UCSD-AML1 (cell line): ENCODE data around the gene OST4.
"Not testable (repeated sequence)": the region's sequence is repeated elsewhere in the genome, so short reads cannot be mapped to it uniquely, and the experiment has no call there.

Experiments used
- DNase-seq: peaks from one replicate; lab custom pipeline; 2025; ENCODE audit not compliant: unreplicated experiment; lab: John Stamatoyannopoulos, UW

OST4 gene

DNA sequence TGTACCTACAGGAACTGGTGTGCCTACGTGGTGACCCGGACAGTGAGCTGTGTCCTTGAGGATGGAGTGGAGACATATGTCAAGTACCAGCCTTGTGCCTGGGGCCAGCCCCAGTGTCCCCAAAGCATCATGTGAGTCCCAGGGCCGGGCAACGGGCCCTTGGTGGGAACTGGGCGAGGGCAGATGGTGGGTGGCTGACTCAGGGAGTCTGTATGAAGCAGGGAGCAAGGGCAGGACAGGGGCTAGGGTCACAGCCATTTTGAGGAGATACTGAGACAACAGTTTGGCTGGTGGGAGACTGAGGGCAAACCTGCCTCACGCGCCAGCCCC, 8.7 kb upstream of the OST4 start:
- no peak for DNase-seq

- DNase-seq = peak; percentile 36
These were observed 8.0 kb upstream of the OST4 start for GRCh38 chr2:27079233-27080139.

- DNase-seq = peak; percentile 47
These were observed 7.1 kb upstream of the OST4 start, which contains the start of gene EMILIN1 for GRCh38 chr2:27078267-27079194. EMILIN1 (plus strand) TSS chr2:27078615; CDS start chr2:27079066, 451 bp downstream.

GRCh38 chr2:27077231-27077630, 5.8 kb upstream of the OST4 start:
- DNase-seq = no peak

DNA sequence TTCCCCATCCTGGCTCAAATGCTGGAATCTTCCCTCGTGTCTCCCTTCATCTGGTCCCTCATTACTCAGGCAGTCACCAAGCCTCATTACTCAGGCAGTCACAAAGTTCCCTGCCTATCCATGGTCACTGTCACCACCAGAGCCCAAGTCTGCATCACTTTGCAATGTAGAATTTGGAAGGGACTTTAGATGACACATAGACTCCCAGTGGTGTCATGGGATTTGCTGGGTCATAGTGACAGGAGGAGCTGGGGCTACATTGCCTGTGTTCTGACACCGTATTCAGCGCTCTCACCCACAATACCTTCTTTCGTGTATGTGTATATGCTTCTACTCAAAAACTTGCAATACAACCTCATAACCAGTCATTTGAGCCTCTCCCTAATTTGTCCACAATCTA, 4.9 kb upstream of the OST4 start:
- DNase-seq = no peak

GRCh38 chr2:27075566-27075871, 4.1 kb upstream of the OST4 start:
- not testable (repeated sequence) for DNase-seq

- DNase-seq = peak; percentile 73
These were observed 3.5 kb upstream of the OST4 start for GRCh38 chr2:27074738-27075565.

DNA sequence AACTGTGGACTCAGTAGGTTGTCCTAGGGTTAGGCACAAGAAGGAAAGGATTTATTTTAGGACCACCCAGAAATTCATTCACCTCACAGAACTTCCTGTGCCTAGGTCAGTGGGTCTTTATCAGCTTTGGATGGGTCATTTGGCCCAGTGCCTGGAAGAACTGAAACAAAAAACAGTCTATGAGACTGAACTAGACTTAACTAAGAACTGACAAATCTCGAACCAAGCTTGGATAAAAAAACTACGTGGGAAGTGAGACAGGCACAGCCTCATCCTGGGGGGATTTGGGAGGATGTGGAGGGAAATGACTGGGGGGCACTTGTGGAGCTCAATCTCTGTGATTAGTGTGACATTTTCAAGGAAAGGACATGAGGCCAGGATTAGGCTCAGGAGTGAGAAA, 2.3 kb upstream of the OST4 start:
- no peak for DNase-seq

DNA sequence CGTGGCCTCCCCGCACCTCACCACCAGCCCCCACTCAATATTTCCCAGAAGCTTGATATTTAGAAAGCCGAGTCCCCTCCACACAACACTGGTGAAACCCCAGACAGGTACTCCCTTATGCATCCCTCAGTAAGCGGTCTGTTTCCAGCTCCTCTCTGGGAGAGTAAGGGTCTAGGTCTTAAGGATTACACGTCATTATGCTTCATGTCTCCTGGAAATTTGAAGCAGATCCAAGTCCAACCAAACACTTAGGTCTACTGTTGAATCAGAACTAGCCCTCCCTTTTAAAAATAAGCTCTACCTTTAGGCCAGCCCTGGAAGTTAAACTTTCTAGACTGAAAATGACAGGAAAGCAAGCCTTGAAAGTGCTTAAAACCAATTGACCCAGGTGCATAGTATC, 1.5 kb upstream of the OST4 start:
- DNase-seq = no peak

GRCh38 chr2:27071990-27072830, 756 bp upstream of the OST4 start:
- peak; percentile 73 for DNase-seq

GRCh38 chr2:27070653-27071276, 689 bp downstream of the OST4 start:
- DNase-seq = no peak

DNA sequence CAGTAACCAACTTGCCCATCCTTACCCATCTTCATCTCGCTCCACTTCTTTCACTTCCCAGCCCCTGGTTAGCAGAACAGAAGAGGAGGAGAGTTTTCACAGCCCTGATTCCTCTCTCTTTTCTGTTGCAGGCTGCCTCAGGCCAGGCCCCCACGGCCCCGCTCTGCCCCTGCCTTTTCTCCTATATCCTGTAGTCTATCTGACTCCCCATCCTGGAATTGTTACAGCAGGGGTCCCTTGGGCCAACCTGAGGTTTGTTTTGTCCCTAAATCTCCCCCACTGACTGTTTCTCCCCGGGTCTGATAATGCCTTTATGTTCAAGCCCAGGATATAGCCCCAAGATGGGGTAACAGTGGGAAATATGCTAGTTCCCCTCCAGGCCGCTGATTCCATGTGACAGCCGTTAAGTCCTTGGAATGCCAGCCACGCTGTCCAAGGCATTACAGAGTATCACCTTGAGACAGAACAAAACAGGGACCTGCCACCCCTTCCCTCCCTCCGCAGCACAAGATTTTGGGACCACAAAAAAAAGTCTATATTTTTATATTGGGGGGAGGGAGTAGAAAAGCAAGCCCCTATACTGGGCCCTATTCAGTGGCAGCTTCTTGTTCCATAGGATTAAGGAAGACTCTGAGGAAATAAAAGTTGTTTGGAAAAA, 1.4 kb downstream of the OST4 start:
- DNase-seq = no peak

DNA sequence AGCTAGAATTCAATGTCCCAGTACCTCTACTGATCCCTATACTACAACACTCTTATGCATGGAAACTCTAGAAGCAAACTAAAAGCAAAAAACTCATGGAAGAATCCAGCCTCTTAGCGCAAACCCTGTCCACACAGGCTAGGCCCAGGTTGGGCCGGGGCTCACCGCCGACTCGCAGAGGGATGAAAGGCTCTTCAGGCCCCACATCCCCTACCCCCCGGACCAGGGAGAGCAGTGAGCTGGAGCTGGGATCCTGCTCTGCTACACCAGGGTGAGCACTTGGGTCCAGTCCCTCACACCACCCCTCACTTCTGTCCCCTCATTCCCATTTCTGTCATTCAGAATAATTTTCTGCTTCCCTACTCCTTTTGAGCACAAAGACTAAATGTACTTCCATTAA, 2.0 kb downstream of the OST4 start:
- DNase-seq = no peak

GRCh38 chr2:27067385-27067784, 4.1 kb downstream of the OST4 start:
- DNase-seq = no peak

- DNase-seq = no peak
These were observed 6.3 kb downstream of the OST4 start for GRCh38 chr2:27065128-27065527.

- no peak for DNase-seq
These were observed 11.1 kb downstream of the OST4 start for GRCh38 chr2:27060323-27060722.

GRCh38 chr2:27059141-27059820, 12.2 kb downstream of the OST4 start:
- no peak for DNase-seq

DNA sequence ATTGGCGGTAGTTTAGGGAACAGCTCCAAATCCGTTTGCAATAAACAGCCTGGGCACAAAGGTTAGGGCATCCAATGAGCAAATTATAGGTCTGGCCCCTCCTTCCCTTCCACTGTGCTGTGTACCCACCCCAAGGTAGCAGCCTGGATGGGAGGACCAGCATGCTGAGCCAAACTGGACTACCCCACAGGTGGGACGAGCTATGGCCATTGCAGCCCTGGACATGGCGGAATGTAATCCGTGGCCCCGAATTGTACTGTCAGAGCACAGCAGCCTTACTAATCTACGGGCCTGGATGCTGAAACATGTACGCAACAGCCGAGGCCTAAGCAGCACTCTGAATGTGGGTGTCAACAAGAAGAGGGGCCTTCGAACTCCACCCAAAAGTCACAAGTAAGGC, 13.2 kb downstream of the OST4 start:
- no peak for DNase-seq

GRCh38 chr2:27057184-27057583, 14.3 kb downstream of the OST4 start:
- DNase-seq = no peak
